ENCODE measurements around the gene NBPF19. TPM values are rescaled to one million over a fixed set of nuclear protein-coding genes. Genes with fewer than 3 reads are reported as not detected.
"Not testable (repeated sequence)": the region's sequence is repeated elsewhere in the genome, so short reads cannot be mapped to it uniquely, and the experiment has no call there.

Gene NBPF19, protein sequence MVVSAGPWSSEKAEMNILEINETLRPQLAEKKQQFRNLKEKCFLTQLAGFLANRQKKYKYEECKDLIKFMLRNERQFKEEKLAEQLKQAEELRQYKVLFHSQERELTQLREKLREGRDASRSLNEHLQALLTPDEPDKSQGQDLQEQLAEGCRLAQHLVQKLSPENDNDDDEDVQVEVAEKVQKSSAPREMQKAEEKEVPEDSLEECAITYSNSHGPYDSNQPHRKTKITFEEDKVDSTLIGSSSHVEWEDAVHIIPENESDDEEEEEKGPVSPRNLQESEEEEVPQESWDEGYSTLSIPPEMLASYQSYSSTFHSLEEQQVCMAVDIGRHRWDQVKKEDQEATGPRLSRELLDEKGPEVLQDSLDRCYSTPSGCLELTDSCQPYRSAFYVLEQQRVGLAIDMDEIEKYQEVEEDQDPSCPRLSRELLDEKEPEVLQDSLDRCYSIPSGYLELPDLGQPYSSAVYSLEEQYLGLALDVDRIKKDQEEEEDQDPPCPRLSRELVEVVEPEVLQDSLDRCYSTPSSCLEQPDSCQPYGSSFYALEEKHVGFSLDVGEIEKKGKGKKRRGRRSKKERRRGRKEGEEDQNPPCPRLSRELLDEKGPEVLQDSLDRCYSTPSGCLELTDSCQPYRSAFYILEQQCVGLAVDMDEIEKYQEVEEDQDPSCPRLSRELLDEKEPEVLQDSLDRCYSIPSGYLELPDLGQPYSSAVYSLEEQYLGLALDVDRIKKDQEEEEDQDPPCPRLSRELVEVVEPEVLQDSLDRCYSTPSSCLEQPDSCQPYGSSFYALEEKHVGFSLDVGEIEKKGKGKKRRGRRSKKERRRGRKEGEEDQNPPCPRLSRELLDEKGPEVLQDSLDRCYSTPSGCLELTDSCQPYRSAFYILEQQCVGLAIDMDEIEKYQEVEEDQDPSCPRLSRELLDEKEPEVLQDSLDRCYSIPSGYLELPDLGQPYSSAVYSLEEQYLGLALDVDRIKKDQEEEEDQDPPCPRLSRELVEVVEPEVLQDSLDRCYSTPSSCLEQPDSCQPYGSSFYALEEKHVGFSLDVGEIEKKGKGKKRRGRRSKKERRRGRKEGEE (N-terminal part only)
- total RNA-seq (2013), result 47.6 TPM
- polyA plus RNA-seq, result 10 to 100 TPM in 1 of 3 donors, 1 to 10 TPM in 1, under 1 TPM in 1; 0.92 to 28.2 (median 1.5) TPM
- polyA minus RNA-seq, result 16.0 and 23.1 TPM in 2 replicates
- 11.3 to 70.8 (median 29.0) reads per million in 11 experiments for total RNA-seq

DNA sequence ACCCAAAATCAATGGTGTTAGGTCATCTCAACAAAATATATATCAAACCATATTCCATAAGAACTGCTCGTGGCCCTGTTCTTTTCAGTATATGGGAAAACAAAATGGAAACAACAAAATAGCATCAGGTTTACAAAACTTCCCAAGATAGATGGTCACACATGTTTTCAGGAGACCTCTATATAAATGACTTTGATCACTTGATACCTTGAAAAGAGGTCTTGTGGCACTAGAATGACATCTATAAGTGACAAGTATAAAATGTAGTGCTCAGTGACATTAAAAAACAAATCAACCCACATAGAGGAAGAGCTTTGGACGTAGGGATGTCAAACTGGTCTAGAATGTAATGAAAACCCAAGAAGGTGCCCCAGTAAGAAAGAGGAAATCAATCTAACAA is at the start of gene NBPF19:
TSS of gene NBPF19 (plus strand) at position 301 of the 400 bp plus-strand sequence. CDS start 888 bp downstream, outside the sequence.
- intact Hi-C loops (cut with micrococcal nuclease); H3K9ac ChIP-seq (ENCODE audit: insufficient read depth, low read length, poor library complexity, severe bottlenecking); H3K4me2 ChIP-seq (replicated peaks; ENCODE audit: extremely low read depth, low read length, poor library complexity, severe bottlenecking); H3K27me3 ChIP-seq (ENCODE audit: control insufficient read depth in 2 of 2, insufficient read depth in 2 of 2, low read length in 2 of 2); H3K9me3 Mint-ChIP-seq; H3K9me3 ChIP-seq (replicated peaks in 1 of 2; ENCODE audit: control insufficient read depth in 1 of 2, insufficient read depth in 1 of 2, low read length in 2 of 2); H3K4me1 Mint-ChIP-seq; H3K4me3 Mint-ChIP-seq; DNase-seq; H3K4me3 ChIP-seq (replicated peaks in 1 of 3; ENCODE audit: low read depth in 2 of 3, low read length in 3 of 3); H3K27ac ChIP-seq (ENCODE audit: low read depth in 1 of 2, low read length in 2 of 2); H3K27ac Mint-ChIP-seq; H3K79me2 ChIP-seq (ENCODE audit: insufficient read depth, low read length); H4K20me1 ChIP-seq (ENCODE audit: insufficient read depth, low read length); H3K4me1 ChIP-seq (ENCODE audit: control insufficient read depth in 1 of 2, insufficient read depth in 2 of 2, low read length in 2 of 2); H2AFZ ChIP-seq (ENCODE audit: insufficient read depth, low read depth, low read length, poor library complexity, severe bottlenecking); H3K27me3 Mint-ChIP-seq (ENCODE audit: low read depth in 3 of 3); H3K36me3 ChIP-seq (replicated peaks in 1 of 2; ENCODE audit: control insufficient read depth in 1 of 2, insufficient read depth in 2 of 2, low read length in 2 of 2): not testable (repeated sequence)
- peaks cover 9 to 14% of the 10 kb centered on the region in 2 donors for H3K36me3 Mint-ChIP-seq
- no CpG with 5 or more reads among the region's 2 CpGs for WGBS (ENCODE audit: insufficient coverage)

DNA sequence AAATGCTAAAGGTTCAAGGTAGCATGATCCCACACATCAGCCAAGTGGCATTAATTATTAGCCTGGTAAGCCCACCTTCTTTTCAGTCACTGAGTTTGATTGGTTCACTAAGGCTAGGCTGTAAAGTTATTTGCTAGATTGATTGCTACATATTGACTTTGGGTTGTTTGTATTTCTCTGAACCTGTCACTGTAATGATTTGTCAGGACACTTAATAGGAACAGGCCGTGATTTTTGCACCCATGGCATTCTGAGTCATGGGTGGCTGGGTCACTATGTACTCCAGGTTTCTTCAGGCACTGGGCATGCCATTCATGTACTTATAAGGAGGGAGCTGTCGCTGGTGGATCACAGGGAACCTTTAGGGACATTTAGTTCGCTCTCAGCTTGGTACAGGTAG is 46.5 kb upstream of the NBPF19 start:
- H3K4me1 ChIP-seq (ENCODE audit: control insufficient read depth in 1 of 2, insufficient read depth in 2 of 2, low read length in 2 of 2); intact Hi-C loops (cut with micrococcal nuclease); H4K20me1 ChIP-seq (ENCODE audit: insufficient read depth, low read length); H3K4me2 ChIP-seq (replicated peaks; ENCODE audit: extremely low read depth, low read length, poor library complexity, severe bottlenecking); H3K9ac ChIP-seq (ENCODE audit: insufficient read depth, low read length, poor library complexity, severe bottlenecking); H3K36me3 Mint-ChIP-seq; H3K4me3 Mint-ChIP-seq; H3K79me2 ChIP-seq (ENCODE audit: insufficient read depth, low read length); H3K4me3 ChIP-seq (replicated peaks in 1 of 3; ENCODE audit: low read depth in 2 of 3, low read length in 3 of 3); H3K27ac ChIP-seq (ENCODE audit: low read depth in 1 of 2, low read length in 2 of 2); H2AFZ ChIP-seq (ENCODE audit: insufficient read depth, low read depth, low read length, poor library complexity, severe bottlenecking); H3K27me3 Mint-ChIP-seq (ENCODE audit: low read depth in 3 of 3); H3K36me3 ChIP-seq (replicated peaks in 1 of 2; ENCODE audit: control insufficient read depth in 1 of 2, insufficient read depth in 2 of 2, low read length in 2 of 2); H3K27me3 ChIP-seq (ENCODE audit: control insufficient read depth in 2 of 2, insufficient read depth in 2 of 2, low read length in 2 of 2); H3K4me1 Mint-ChIP-seq; H3K9me3 Mint-ChIP-seq; H3K9me3 ChIP-seq (replicated peaks in 1 of 2; ENCODE audit: control insufficient read depth in 1 of 2, insufficient read depth in 1 of 2, low read length in 2 of 2); H3K27ac Mint-ChIP-seq: not testable (repeated sequence)
- no CpG with 5 or more reads among the region's 3 CpGs for WGBS (ENCODE audit: insufficient coverage)
- DNase-seq, result peak in 1 of 3 donors; percentile 1

DNA sequence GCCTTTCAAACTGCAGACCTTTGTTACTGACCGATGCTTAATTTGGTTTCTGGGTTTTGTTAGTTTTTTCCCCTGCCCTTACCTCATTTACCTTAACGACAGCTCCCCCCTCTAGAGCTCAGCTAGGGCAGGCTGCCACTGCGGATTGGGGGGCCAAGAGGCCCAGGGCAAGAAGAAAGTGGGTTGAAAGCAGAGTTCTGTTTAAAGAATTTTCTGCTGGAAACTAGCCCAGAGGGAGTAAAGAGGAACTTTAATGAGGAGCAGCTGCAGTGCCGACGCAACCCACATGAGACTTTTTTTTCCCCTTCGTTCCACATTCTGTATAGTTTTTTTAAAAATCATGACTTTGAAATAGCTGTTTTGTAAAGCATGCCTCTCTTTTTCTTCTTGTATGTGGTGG is 29.4 kb upstream of the NBPF19 start:
- H3K36me3 Mint-ChIP-seq; H3K27me3 Mint-ChIP-seq (ENCODE audit: low read depth in 3 of 3); H3K27me3 ChIP-seq (ENCODE audit: control insufficient read depth in 2 of 2, insufficient read depth in 2 of 2, low read length in 2 of 2); H3K36me3 ChIP-seq (replicated peaks in 1 of 2; ENCODE audit: control insufficient read depth in 1 of 2, insufficient read depth in 2 of 2, low read length in 2 of 2); H3K79me2 ChIP-seq (ENCODE audit: insufficient read depth, low read length); H3K9ac ChIP-seq (ENCODE audit: insufficient read depth, low read length, poor library complexity, severe bottlenecking); intact Hi-C loops (cut with micrococcal nuclease); H2AFZ ChIP-seq (ENCODE audit: insufficient read depth, low read depth, low read length, poor library complexity, severe bottlenecking); H3K4me2 ChIP-seq (replicated peaks; ENCODE audit: extremely low read depth, low read length, poor library complexity, severe bottlenecking); H4K20me1 ChIP-seq (ENCODE audit: insufficient read depth, low read length); H3K9me3 Mint-ChIP-seq; H3K9me3 ChIP-seq (replicated peaks in 1 of 2; ENCODE audit: control insufficient read depth in 1 of 2, insufficient read depth in 1 of 2, low read length in 2 of 2); H3K4me1 ChIP-seq (ENCODE audit: control insufficient read depth in 1 of 2, insufficient read depth in 2 of 2, low read length in 2 of 2); H3K4me3 ChIP-seq (replicated peaks in 1 of 3; ENCODE audit: low read depth in 2 of 3, low read length in 3 of 3): not testable (repeated sequence)
- Mint-ChIP-seq H3K4me1 (peaks cover 14% of the 10 kb centered on the region), H3K4me3 (peak overlapping the region in 1 of 2 donors; percentile 60), H3K27ac (peak overlapping the region in 6 of 7 donors; percentile 25 to 87 (median 62))
- no CpG with 5 or more reads among the region's 6 CpGs for WGBS (ENCODE audit: insufficient coverage)
- peak in 2 of 3 donors; percentile 23 to 44 for DNase-seq
- peak overlapping the region in 1 of 2 donors; percentile 62 for H3K27ac ChIP-seq (ENCODE audit: low read depth in 1 of 2, low read length in 2 of 2)

DNA sequence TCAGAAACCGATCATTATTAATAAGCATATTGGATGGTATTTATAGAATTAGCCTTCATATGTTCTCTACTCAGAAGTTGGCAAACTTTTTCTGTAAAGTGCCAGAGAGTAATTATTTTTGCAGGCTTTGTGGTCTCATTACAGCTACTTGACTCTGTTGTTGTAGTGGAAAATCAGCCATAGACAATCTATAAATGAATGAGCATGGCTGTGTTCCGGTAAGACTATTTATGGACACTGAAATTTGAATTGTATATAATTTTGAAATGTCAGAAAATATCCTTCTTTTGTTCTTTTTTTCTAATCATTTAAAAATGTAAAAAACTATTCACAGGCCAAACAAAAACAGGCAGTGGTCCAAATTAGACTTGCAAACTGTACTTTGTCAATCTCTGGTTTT is 22.6 kb upstream of the NBPF19 start:
- H3K9me3 Mint-ChIP-seq; H3K27ac ChIP-seq (ENCODE audit: low read depth in 1 of 2, low read length in 2 of 2); H4K20me1 ChIP-seq (ENCODE audit: insufficient read depth, low read length); H3K27ac Mint-ChIP-seq; H3K4me1 Mint-ChIP-seq; H3K4me1 ChIP-seq (ENCODE audit: control insufficient read depth in 1 of 2, insufficient read depth in 2 of 2, low read length in 2 of 2); H3K9me3 ChIP-seq (replicated peaks in 1 of 2; ENCODE audit: control insufficient read depth in 1 of 2, insufficient read depth in 1 of 2, low read length in 2 of 2); H2AFZ ChIP-seq (ENCODE audit: insufficient read depth, low read depth, low read length, poor library complexity, severe bottlenecking); H3K36me3 Mint-ChIP-seq; H3K4me2 ChIP-seq (replicated peaks; ENCODE audit: extremely low read depth, low read length, poor library complexity, severe bottlenecking); H3K27me3 Mint-ChIP-seq (ENCODE audit: low read depth in 3 of 3); H3K36me3 ChIP-seq (replicated peaks in 1 of 2; ENCODE audit: control insufficient read depth in 1 of 2, insufficient read depth in 2 of 2, low read length in 2 of 2); H3K79me2 ChIP-seq (ENCODE audit: insufficient read depth, low read length); intact Hi-C loops (cut with micrococcal nuclease); H3K27me3 ChIP-seq (ENCODE audit: control insufficient read depth in 2 of 2, insufficient read depth in 2 of 2, low read length in 2 of 2); H3K4me3 Mint-ChIP-seq; DNase-seq; H3K4me3 ChIP-seq (replicated peaks in 1 of 3; ENCODE audit: low read depth in 2 of 3, low read length in 3 of 3); H3K9ac ChIP-seq (ENCODE audit: insufficient read depth, low read length, poor library complexity, severe bottlenecking): not testable (repeated sequence)
- no CpG with 5 or more reads among the region's 2 CpGs for WGBS (ENCODE audit: insufficient coverage)

All from CD14-positive monocyte (primary cell).